ENCODE measurements around the gene PLEKHG3.

PLEKHG3 gene

DNA sequence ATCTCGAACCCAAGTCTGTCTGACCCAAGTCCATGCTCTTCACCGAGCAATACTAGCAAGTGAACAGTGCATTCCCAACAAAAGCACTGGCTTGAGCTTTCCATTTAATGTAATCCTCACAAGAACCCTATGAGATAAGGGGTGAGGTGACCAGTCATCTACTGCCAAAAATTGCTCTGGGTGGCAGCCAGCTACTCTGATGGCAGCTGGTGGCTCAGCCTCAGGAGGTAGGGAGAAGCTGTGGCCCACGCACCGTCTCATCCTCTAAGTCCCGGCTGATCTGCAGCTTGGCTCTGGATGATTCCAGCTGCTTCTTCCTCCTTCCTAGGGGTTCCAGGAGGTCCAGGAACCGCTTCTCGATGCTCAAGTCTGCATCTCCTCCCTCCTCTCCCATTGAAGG lies 75.2 kb downstream of the PLEKHG3 start:
- no peak for DNase-seq (ENCODE audit: low read depth, low spot score)

DNA sequence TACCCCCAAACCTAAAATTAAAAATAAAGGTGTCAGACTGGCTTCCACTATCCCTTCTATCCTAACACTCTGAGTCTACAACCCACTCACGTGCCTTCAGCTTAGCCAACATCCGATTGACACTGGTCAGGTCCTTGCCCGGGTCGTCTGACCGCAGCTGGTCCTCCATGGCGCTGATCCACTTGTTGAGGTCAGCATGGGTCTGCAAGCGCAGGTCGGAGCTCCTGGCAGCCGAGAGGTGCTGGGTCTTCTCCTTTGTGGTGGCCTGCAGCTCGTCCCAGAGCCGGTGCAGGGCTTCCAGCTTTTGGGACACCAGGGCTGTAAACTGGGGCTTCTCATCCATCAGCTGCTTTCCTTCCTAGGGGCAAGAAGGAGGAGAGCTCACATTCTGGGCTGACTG lies 78.0 kb downstream of the PLEKHG3 start:
- DNase-seq (ENCODE audit: low read depth, low spot score) = no peak

DNA sequence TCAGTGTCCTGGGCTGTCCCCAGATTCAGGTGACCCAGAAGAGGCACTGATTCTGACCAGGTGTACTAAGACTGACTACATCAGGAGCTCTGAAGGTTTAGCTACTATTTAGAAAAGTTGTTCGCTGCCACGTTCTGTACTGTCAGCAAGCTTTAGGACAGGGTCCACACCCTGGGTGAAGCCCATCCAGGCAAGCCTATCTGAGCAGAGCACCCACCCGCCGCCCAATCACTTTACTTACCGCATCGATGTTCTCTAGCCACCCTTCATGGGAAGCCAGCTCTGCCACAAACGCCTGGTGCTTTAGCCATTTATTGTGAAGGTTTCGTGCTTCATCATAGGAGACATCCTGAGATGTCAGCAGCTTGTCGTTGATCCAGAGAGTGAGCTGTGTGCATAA lies 79.8 kb downstream of the PLEKHG3 start:
- DNase-seq (ENCODE audit: low read depth, low spot score) = no peak

DNA sequence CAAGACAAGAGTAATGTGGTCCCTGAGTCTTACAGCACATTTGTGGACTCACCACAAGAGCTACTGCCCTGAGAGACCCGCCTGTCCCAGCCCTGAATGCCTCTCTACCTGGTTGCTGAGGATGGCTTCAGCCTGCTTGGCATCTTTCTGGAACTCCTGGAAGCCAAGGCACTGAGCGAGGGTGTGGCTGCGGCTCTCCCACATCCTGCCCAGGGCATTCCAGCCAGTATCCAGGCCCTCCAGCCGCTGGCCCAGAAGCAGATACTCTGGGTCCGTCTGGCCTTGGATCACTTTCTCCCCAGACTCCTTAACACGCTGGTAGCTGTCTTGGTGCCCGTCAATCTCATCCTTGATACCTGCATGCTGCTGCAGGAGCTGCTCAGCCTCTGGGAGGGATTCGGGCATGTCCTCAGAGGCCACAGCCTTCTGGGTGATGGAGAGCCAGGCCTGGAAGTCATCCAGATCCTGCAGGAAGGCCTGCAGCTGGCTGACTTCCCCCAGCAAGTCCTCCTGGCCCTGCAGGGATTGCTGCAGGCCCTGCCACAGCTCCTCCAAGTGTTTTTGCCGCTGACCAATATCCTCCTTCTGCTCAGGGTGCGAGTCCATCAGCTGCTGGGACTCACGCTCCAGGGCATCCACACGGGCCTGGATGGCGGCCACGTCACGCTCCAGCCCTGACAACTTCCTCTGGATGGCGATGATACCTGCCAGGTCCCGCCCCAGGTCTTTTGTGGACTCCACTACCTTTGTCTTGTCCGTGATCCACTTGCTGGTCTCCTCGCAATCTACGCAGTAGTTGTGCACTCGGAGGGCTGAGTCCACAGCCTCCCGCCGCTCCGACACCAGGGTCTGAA lies 82.3 kb downstream of the PLEKHG3 start:
- no peak for DNase-seq (ENCODE audit: low read depth, low spot score)

DNA sequence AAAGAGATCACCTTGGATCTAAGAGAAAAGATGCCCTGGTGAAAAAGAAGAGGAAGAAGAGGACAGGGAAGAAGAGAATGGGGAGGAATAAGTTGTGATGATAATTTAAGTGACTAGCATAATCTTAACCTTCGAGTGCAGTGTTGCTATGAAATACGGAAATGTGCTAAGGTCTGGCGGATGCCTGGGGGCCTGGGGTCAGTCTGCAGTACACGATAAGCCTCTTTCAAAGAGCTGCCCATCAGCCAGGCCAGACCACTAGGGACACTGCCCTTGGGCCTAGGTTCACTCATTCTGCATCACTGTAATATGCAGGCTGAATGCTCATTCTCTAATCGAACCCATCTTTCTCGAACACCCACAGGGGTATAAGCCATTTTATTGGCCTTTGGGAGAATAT lies 83.4 kb downstream of the PLEKHG3 start:
- no peak for DNase-seq (ENCODE audit: low read depth, low spot score)

DNA sequence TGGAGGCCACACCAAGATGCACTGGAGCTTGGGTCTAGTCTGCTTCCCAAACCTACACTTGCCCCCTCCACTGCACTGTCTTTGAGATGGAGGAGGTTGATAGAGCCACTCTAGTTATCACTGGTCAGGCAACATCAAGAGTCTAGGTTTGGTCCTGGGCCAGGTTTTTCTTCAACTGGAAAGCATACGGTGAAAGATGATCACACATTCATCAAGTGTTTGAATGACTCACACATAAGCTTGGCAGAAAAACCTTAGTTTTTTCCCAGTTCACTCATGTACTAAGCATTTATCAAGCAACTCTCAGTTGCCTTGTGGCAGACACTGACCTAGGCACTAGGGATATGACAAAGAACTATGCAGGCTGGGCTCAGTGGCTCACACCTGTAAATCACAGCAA lies 84.5 kb downstream of the PLEKHG3 start:
- no peak for DNase-seq (ENCODE audit: low read depth, low spot score)

DNA sequence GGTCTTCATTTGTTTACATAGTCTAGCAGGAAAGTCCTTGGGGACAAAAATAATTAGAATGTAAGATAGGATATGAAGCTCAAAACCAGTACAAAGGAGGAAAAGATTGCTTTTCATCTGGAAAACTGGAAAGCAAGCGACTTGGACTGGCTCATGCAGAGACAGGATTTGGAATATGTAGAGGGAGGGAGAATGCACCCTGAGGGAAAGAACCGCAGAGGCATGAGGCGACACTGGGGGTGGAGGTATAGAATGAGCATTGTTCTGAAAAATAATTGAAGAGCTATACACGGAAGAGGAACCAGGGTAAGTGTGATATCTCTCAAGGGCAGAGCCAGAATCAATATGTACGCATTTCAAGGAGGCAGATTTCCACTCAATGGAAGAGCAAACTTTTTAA lies 85.5 kb downstream of the PLEKHG3 start:
- DNase-seq (ENCODE audit: low read depth, low spot score) = no peak

DNA sequence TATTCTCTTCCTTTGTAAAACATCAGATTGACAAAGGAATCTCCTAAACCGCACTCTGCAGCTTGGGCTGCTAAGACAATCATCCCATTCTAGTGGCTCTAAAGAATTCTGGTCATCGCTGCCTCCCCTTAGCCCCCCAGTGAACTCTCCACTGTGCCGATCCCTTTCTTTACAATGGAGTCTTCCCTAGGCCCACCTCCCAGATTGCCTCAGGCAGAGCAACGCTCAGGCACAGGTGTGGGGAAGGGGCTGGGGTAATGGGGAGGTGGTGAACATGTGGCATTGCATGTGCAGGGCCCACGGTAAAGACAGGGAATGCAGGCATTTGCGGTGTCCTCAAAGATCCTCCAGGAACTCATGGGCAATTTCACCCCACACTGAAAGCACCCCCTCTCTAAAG lies 86.3 kb downstream of the PLEKHG3 start:
- no peak for DNase-seq (ENCODE audit: low read depth, low spot score)

DNA sequence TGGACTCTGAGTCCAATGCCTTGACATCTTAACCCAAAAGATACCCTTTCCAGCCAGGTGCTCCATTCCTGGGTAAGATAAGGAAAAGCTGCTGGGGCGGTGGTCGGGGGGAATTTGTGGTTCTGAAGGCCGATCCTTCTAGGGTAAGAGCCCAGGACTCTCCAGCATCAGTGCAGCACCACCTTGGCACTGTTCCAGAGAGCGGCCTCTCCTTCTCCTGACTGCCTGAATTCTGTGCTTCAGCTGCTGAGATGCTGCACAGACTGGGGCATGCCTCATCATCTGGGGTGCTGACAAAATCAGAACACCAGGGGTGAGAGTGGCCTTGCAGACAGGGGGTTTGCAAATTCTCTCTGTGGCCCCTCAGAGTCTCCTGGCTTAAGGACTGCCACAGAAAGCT lies 88.0 kb downstream of the PLEKHG3 start:
- DNase-seq (ENCODE audit: low read depth, low spot score) = no peak

DNA sequence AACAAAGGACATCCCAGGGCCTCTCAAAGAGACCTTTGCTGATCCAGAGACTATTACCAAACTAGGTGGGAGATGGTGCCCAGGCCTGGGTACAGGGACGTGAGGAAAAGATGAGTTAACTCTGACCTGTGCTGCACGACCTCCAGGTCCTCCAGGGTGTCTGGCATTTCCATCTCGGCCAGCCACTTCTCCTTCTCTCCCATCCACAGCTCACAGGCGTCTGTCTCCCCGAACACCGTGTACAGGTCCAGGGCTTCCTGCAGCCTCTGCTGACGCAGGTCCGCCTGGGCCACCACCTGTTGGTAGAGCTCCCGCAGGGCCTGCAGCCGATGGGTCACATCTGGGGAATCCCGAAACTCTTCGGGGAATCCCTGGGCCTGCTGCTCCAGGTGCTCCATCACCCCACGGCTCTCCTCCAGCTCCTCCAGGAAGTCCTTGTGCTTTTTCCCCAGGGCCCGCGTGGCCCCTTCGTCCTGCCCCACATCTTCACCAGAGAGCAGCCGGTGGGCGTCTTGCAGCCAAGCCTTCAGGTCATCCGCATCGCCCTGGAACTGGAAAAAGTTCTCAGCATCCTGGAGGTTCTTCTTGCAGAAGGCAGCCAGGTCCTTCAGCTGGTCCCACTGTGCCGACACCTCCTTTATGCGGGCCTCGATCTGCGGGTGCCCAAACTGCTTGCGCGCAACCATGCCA lies 88.8 kb downstream of the PLEKHG3 start:
- DNase-seq (ENCODE audit: low read depth, low spot score) = no peak

DNA sequence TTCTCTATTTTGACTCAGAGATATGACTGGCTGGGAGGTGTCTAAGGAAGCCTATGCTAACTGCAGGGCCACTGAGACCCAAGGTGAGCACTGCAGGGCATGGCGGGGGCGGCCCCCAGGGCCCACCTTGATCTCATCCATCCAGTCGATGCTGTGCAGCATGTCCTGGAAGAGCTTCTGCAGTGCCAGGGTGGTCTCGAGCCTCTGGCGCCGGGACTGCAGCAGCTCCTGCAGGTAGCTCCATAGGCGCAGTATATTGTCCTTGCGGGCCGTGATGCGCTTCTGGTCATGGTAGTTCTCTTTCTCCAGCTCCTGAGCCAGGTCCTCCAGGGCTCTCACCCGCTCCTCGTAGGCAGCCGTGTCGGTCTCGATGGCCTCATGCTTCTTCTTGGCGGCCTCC lies 91.0 kb downstream of the PLEKHG3 start:
- no peak for DNase-seq (ENCODE audit: low read depth, low spot score)

DNA sequence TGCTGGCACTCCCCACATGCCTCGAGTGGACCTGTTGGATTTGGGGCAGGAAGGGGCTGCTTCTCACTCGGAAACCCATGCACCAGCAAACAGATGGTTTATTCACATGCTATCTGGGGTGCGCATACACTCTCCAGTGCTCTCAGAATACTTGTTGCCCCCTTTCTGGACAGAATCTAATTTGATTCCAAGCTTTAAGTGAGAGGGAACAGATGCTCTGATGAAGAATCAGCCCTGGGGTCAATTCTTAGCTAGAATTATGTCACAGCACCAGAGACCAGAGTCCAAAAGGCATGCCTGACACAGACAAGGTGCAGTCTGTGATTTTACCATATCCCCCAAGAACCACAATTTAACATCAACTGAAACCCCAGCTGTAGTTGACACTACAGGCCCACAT lies 91.7 kb downstream of the PLEKHG3 start:
- DNase-seq (ENCODE audit: low read depth, low spot score) = no peak

DNA sequence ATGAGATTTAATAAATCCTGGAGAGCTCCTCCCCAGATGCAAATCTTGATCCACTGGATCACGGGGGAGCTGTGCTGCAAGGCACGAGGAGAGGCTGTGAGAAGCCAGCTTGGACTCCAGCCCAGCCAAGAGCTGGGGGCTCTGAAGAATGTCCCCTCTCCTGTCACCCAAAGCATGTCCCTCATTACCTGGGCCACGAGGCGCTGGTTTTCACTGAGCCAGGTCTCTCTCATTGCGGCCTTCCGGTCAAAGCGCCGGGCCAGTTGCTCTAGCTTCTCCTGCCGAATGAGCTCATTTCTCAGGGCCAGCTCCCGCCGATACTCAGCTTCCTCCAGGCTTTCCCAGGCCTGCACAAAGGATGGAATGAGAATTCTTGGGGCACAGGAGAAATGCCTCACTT lies 92.1 kb downstream of the PLEKHG3 start:
- DNase-seq (ENCODE audit: low read depth, low spot score) = no peak

DNA sequence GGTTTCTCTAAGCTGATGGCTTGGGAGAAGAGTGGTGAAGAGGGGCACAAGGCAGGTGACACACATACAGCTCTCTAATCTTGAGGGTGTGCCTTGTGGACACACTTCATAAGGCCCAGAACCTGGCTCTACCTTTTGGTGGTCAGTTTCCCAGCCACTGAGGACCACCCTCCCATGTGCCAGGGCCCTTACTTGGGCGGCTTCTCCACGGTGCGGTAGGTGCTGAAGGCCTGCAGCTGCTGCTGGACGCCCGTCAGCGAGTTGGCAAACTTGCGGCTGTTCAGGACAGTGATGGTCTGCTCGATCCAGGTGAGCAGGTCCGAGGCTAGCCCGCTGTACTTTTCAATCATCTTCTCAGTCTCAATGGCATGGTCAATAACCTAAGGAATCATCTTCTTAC lies 95.3 kb downstream of the PLEKHG3 start:
- no peak for DNase-seq (ENCODE audit: low read depth, low spot score)
